Effector memory CD4-positive, alpha-beta T cell (primary cell): Measurements from ENCODE around the gene FIBCD1.
"Not testable (repeated sequence)": the region's sequence is repeated elsewhere in the genome, so short reads cannot be mapped to it uniquely, and the experiment has no call there.

Experiments used
- DNase-seq, 3 donors: peaks; one replicate each; pipeline ENCODE4 v3.0.0-alpha.2; 2020
- H3K27ac ChIP-seq: 2 replicates; pipeline ENCODE4 v1.7.0; 2013; ENCODE audit warnings: mild to moderate bottlenecking, low read length, moderate library complexity; ENCODE audit not compliant: insufficient read depth, poor library complexity, severe bottlenecking
- H3K27me3 ChIP-seq: replicated peaks from 2 replicates; pipeline ENCODE4 v1.7.0; 2013; ENCODE audit warnings: mild to moderate bottlenecking, low read length; ENCODE audit not compliant: insufficient read depth, control insufficient read depth, poor library complexity, severe bottlenecking
- H3K36me3 ChIP-seq: 2 replicates; pipeline ENCODE4 v1.7.0; 2013; ENCODE audit warnings: mild to moderate bottlenecking, low read length, moderate library complexity; ENCODE audit not compliant: control insufficient read depth, insufficient read depth
- H3K4me1 ChIP-seq: 2 replicates; pipeline ENCODE4 v1.7.0; 2013; ENCODE audit warnings: low read length, mild to moderate bottlenecking; ENCODE audit not compliant: control insufficient read depth, insufficient read depth, poor library complexity, severe bottlenecking
- H3K4me3 ChIP-seq: 2 replicates; pipeline ENCODE4 v1.7.0; 2013; ENCODE audit warnings: low read length, low read depth, mild to moderate bottlenecking; ENCODE audit not compliant: insufficient read depth, poor library complexity, severe bottlenecking
- H3K9me3 ChIP-seq: 2 replicates; pipeline ENCODE4 v1.7.0; 2013; ENCODE audit warnings: mild to moderate bottlenecking, low read length, moderate library complexity; ENCODE audit not compliant: control insufficient read depth

Gene FIBCD1

DNA sequence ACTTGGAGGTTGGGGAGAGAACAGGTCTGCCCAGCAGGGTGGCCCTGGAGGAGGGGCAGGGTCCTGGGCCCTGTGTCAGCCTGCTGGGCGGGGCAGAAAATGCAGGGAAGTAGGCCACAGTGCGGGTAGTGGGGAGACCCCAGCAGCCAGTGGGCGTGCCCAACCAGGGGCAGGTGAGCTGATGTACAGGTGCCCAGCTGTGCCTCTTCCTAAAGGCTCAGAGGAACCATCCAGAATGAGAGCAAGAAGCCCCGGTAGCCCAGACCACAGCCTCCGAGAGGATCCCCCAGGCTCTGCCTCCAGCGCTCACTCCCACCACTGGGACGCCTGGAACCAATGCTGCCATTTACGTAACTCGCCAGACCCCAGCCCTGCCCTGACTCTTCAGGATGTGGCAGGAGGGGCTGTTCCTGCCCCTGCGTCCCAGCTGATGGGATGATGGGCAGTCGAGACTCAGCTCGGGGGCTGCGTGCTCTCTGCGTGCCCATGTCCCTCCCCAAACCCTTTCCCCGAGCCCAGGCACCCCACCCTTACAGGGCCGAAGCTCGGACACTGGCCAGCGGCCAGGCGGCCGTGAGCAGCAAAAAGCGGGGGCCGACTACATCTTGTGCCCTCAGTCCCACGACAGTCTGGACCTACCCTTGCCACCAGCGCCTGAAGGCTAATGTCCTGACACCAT is 24.5 kb downstream of the FIBCD1 start:
- Histone ChIP-seq H3K27ac (no peak overlapping the region), H3K27me3 (no peaks in the 10 kb centered on the region), H3K9me3 (no peaks in the 10 kb centered on the region), H3K4me1 (no peaks in the 10 kb centered on the region), H3K36me3 (no peaks in the 10 kb centered on the region), H3K4me3 (no peak overlapping the region)
- DNase-seq: no peak

DNA sequence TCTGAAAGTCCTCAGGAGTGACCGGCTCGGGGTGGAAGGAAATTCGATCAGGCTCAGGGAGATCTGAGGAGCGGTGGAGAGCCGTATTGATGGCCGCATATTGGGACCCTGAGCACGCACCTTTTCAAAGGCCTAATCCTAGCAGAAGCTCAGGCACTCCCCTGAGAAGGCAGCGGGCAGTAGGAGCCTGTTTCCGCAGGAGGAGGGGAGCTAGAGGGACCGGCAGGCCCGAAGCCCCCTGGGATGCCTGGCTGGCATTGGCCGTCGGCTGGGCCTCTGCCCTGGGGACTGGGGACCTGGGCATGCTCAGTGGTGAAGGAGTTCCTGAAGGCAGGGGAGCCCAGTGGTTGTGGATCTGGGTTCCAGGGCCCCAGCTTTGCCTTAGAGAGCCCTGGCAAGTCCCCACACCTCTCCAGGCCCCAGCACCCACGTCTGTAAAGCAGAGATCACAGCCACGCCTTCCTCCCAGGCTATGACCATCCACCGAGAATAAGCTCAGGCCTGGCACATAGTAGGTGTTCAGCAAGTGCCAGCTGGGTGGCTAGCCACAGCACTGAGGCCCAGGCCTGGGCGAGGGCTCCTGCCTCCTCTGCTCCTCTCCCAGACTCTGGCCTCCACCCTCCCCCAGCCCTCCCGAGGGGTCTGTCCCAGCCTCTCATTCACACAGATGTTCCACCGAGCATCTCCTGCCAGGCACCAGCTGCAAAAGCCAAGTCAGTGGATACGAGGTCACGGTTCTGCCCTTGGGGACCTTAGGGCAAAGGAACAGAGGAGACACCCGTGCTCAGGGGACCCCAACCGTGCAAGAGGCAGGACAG is 25.2 kb downstream of the FIBCD1 start:
- Histone ChIP-seq H3K36me3 (no peaks in the 10 kb centered on the region), H3K9me3 (no peaks in the 10 kb centered on the region), H3K4me1 (no peaks in the 10 kb centered on the region), H3K4me3 (no peak overlapping the region), H3K27me3 (no peaks in the 10 kb centered on the region), H3K27ac (no peak overlapping the region)
- DNase-seq: no peak

DNA sequence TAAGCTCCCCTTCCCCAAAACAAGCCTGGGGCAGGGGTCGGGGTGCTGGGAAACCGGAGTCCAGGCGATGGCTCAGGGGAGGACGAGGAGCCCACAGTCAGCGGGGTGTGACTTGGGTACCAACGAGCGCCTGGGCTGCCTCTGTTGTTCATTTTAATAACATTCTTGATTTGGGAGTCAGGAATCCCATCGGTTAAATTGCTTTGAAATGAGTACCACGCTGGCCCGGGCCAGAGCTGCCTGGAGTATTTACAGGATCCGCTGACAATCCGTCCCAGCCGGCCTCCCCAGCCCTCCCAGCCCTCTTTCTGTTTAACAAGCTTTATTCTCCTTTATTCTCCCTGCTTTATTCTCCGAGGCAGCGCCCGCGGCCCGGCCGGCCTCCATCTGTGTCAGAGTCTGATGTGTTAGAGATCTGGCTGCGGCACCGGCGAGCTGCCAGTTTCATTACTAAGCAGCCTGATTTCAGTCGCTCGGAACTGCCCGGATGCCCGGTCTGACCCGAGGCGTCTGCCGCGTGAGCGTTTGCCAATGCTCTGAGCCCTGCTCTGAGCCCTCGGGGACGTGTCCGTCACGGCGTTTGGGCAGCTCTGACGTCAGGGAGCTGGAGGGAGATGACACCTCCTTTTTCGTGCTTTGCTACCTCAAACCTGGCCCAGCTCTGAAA is 26.0 kb downstream of the FIBCD1 start:
- DNase-seq: no peak
- H3K4me3 ChIP-seq: no peak overlapping the region
- H3K27ac ChIP-seq: no peak overlapping the region

DNA sequence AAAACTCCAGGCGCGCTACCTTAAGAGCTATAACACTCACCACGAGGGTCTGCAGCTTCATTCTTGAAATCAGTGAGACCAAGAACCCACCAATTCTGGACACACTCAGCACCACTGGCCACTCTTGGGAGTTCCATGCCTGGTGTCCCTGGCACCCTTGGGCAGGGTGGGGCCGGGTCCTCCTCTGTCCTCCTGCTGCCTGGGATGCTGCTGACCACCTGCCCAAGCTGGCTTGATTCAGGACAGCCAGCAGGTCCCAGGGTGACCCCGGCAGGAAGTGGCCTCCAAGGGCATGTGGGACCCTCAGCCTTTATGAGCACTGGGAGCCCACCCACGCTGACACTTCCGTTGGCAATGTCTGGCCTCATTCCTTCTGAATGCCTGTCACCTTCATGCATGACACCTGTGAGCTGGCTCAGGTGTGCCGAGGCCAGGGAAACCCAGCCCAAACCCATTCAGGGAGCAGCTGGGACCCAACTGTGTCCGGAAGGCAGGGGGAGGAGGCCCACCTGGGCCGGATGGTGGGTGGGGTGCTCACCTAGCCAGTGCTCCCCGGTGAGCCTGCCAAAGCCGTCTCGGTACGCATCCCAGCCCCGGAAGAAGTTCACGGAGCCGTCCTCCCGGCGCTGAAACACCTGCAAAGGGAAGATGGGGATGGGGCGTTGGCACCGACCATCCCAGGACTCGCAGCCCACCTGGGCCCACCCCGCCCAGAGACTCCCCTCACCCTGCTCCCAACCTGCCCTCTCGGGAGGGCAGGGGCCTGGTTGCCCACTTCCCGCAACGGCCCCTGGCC is 27.6 kb downstream of the FIBCD1 start:
- DNase-seq: no peak
- Histone ChIP-seq H3K27me3 (no peaks in the 10 kb centered on the region), H3K4me3 (no peak overlapping the region), H3K27ac (no peak overlapping the region), H3K4me1 (no peaks in the 10 kb centered on the region), H3K36me3 (no peaks in the 10 kb centered on the region), H3K9me3 (no peaks in the 10 kb centered on the region)

More for the DNA sequence above, 26.0 kb downstream of the FIBCD1 start:
- no peaks in the 10 kb centered on the region for H3K27me3 ChIP-seq
- no peaks in the 10 kb centered on the region for H3K9me3 ChIP-seq
- no peaks in the 10 kb centered on the region for H3K4me1 ChIP-seq
- no peaks in the 10 kb centered on the region for H3K36me3 ChIP-seq

DNA sequence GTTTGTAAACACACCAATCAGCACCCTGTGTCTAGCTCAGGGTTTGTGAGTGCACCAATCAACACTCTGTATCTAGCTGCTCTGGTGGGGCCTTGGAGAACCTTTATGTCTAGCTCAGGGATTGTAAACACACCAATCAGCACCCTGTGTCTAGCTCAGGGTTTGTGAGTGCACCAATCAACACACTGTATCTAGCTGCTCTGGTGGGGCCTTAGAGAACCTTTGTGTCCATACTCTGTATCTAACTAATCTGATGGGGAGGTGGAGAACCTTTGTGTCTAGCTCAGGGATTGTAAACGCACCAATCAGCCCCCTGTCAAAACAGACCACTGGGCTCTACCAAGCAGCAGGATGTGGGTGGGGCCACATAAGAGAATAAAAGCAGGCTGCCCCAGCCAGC is 28.4 kb downstream of the FIBCD1 start:
- H3K4me3 ChIP-seq, H3K36me3 ChIP-seq, H3K4me1 ChIP-seq, H3K9me3 ChIP-seq, H3K27me3 ChIP-seq, H3K27ac ChIP-seq, DNase-seq: not testable (repeated sequence)

DNA sequence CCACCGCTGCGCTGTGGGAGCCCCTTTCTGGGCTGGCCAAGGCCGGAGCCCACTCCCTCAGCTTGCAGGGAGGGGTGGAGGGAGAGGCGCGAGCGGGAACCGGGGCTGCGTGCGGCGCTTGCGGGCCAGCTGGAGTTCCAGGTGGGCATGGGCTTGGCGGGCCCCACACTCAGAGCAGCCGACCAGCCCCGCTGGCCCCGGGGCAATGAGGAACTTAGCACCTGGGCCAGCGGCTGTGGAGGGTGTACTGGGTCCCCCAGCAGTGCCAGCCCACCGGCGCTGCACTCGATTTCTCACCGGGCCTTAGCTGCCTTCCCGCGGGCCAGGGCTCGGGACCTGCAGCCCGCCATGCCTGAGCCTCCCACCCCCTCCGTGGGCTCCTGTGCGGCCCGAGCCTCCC is 29.0 kb downstream of the FIBCD1 start:
- not testable (repeated sequence) for H3K4me1 ChIP-seq, H3K4me3 ChIP-seq, H3K36me3 ChIP-seq, H3K27ac ChIP-seq, DNase-seq, H3K27me3 ChIP-seq, H3K9me3 ChIP-seq

DNA sequence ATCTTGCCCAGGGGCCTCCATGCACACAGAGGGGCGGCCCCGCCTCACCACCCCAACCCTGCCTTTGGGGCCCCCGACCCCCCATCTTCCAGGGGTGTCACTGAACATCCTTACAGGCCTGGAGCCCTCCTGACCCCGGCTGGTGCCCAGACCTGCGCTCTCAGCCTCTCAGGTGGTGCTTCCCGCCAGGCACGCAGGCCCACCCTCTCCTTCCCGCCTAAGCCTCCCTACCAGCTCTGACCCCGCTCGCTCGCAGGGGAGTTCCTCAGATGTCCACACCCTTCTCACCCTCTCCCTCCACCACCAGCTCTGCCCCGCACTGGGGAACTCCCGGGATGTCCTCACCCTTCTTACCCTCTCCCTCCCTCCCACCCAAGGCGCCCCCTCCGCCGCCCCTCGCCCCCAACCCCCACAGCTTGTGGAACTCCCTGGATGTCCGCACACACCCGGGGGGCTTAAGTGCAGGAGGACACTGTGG is 30.1 kb downstream of the FIBCD1 start:
- Histone ChIP-seq H3K27me3 (no peaks in the 10 kb centered on the region), H3K27ac (no peak overlapping the region), H3K4me1 (no peaks in the 10 kb centered on the region), H3K9me3 (no peaks in the 10 kb centered on the region), H3K4me3 (no peak overlapping the region), H3K36me3 (no peaks in the 10 kb centered on the region)
- no peak for DNase-seq

DNA sequence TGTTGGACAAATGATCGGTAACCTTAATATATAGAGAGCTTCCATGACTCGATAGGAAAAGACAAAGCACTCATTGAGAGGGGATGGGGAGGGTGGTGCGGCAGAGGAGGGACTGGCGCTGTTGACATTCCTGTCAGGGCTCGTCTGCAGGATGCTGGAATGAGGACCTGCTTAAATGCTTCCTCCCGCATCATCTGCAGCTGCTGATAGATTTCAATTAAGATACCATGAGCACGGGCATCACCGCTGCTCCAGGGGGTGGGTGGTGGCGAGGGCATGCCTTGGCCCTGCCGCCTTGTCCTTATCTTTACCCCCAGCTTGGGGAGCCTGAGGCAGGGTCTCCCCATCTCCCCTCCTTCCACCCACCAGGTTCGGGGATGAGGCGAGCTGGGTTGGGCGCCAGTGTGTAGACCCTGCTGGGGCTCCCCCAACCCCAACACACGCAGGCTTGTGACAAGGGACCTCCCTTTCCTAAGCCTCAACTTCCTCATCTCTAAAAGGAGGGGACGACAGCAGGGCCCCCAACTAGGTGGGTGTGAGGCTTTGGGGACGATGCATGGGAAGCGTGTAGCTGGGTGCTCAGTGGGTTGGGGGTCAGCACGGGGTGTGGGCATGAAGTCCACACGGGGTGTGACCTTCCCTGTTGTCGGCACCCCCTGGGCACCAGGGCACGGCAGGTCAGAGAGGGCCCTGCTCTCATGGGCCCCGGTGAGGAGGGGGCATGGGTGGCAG is 30.7 kb downstream of the FIBCD1 start:
- H3K4me3 ChIP-seq: no peak overlapping the region
- H3K27ac ChIP-seq: no peak overlapping the region
- no peaks in the 10 kb centered on the region for H3K27me3 ChIP-seq
- DNase-seq: no peak
- H3K9me3 ChIP-seq: no peaks in the 10 kb centered on the region
- no peaks in the 10 kb centered on the region for H3K36me3 ChIP-seq
- no peaks in the 10 kb centered on the region for H3K4me1 ChIP-seq

DNA sequence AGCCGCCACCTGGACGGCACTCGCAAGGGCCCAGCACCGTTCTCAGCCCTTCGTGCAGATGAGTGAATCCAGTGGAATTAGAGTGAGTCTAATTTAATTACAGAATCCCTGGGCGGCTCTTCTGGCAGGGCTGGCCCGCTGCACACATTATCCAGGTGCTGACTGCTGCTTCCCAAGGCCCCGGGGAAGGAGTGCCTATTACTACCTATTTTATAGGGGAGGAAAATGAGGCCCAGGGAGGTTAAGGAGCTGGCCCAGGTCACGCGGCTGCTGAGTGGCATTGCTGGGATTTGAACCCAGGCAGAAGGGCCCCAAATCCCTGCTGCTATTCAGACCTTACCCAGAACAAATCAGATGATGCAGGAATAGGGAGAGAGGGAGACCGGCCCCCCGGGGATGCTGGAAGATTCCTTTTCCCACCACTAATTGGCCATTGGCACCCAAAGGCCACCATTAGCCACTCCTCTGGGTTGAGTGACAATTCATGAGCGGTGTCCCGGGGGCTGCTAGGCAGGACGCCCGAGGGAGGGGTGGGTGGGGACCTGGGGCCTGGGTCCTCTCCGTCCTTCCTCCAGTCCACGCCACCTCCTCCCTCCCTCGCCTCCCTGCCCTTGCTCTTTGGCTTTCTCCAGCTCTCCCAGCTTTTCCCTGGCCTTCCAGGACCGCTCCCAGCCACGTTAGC is 32.2 kb downstream of the FIBCD1 start:
- Histone ChIP-seq H3K4me3 (no peak overlapping the region), H3K9me3 (no peaks in the 10 kb centered on the region), H3K36me3 (no peaks in the 10 kb centered on the region), H3K27ac (no peak overlapping the region), H3K27me3 (no peaks in the 10 kb centered on the region), H3K4me1 (no peaks in the 10 kb centered on the region)
- DNase-seq: no peak
